BLaER1 (cell line): Measurements from ENCODE around the gene ARHGAP19.
A peak's percentile ranks its signal among the peaks of the same experiment; 100 is the strongest.
"Not testable (repeated sequence)": the region's sequence is repeated elsewhere in the genome, so short reads cannot be mapped to it uniquely, and the experiment has no call there.

Experiments used
- H3K27ac ChIP-seq: shearing (Covaris generic); formaldehyde crosslinking; 2 replicates; pipeline ENCODE4 v1.8.1; 2022
- H3K27me3 ChIP-seq: shearing (Covaris generic); formaldehyde crosslinking; 2 replicates; pipeline ENCODE4 v1.8.1; 2022
- H3K36me3 ChIP-seq: shearing (Covaris generic); formaldehyde crosslinking; 2 replicates; pipeline ENCODE4 v1.8.1; 2022
- H3K4me1 ChIP-seq: shearing (Covaris generic); formaldehyde crosslinking; 2 replicates; pipeline ENCODE4 v1.8.1; 2022
- H3K4me2 ChIP-seq: shearing (Covaris generic); formaldehyde crosslinking; 2 replicates; pipeline ENCODE4 v1.8.1; 2022
- H3K4me3 ChIP-seq: shearing (Covaris generic); formaldehyde crosslinking; 2 replicates; pipeline ENCODE4 v1.8.1; 2022
- H3K9ac ChIP-seq: shearing (Covaris generic); formaldehyde crosslinking; 2 replicates; pipeline ENCODE4 v1.8.1; 2022
- H3K9me3 ChIP-seq: shearing (Covaris generic); formaldehyde crosslinking; 2 replicates; pipeline ENCODE4 v1.8.1; 2022
- H4K20me1 ChIP-seq: shearing (Covaris generic); formaldehyde crosslinking; 2 replicates; pipeline ENCODE4 v1.8.1; 2022
- Cebpa-rat ChIP-seq: shearing (Covaris generic); IDR thresholded peaks from 2 replicates; pipeline ENCODE4 v1.8.1; 2022

ARHGAP19 gene

GRCh38 chr10:97280783-97281182 lies 11.7 kb downstream of the ARHGAP19 start:
- Histone ChIP-seq H3K36me3 (peaks cover 19% of the 10 kb centered on the region), H3K4me2 (peak overlapping the region; percentile 98), H3K9me3 (no peaks in the 10 kb centered on the region), H3K4me1 (peaks cover 80% of the 10 kb centered on the region), H3K9ac (no peak overlapping the region), H3K27ac (peak overlapping the region; percentile 71; the same call in 1 of the 2 replicates), H3K27me3 (no peaks in the 10 kb centered on the region), H3K4me3 (no peak overlapping the region), H4K20me1 (peaks cover 30% of the 10 kb centered on the region; the same call in 1 of the 2 replicates)
- no peak for TF ChIP-seq Cebpa-rat

- Histone ChIP-seq H3K4me1 (peaks cover 74% of the 10 kb centered on the region), H3K4me2 (peak overlapping the region; percentile 98), H3K27ac (peak overlapping the region; percentile 71), H3K9me3 (no peaks in the 10 kb centered on the region), H3K36me3 (peaks cover 5% of the 10 kb centered on the region), H3K4me3 (peak overlapping the region; percentile 33; the same call in 1 of the 2 replicates), H4K20me1 (peaks cover 30% of the 10 kb centered on the region; the same call in 1 of the 2 replicates), H3K27me3 (no peaks in the 10 kb centered on the region), H3K9ac (peak overlapping the region; percentile 49; the same call in 1 of the 2 replicates)
- TF ChIP-seq Cebpa-rat = peak; percentile 64; the same call in 1 of the 2 replicates
Observed at GRCh38 chr10:97279121-97279815, 13.2 kb downstream of the ARHGAP19 start.

GRCh38 chr10:97278491-97278989 lies 13.9 kb downstream of the ARHGAP19 start:
- no peaks in the 10 kb centered on the region for H3K27me3 ChIP-seq
- TF ChIP-seq Cebpa-rat = peak; percentile 56; the same call in 1 of the 2 replicates
- H3K4me2 ChIP-seq = peak overlapping the region; percentile 98
- no peaks in the 10 kb centered on the region for H3K9me3 ChIP-seq
- H4K20me1 ChIP-seq = peaks cover 30% of the 10 kb centered on the region; the same call in 1 of the 2 replicates
- H3K4me1 ChIP-seq = peaks cover 71% of the 10 kb centered on the region
- H3K27ac ChIP-seq = peak overlapping the region; percentile 88
- H3K4me3 ChIP-seq = peak overlapping the region; percentile 56
- peak overlapping the region; percentile 64; the same call in 1 of the 2 replicates for H3K9ac ChIP-seq
- H3K36me3 ChIP-seq = peaks cover 5% of the 10 kb centered on the region; the same call in 1 of the 2 replicates

DNA sequence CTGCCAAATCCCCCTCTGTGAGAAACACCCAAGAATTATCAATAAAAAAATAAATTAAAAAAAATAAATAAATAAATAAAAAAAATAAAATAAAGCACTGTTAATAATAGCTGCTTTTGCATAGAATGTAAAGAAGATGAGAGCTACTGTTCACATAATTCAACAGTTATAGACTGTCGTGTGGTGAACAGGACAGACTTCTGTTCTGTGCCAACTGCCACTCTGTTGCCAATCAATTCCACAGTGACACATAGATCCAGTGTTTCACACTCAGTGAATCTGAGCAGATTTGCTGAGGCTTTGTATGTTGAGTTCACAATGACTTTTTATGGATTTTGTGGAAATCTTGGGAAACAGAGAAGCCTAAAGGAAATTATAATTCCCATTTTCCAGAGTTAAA lies 14.9 kb downstream of the ARHGAP19 start:
- Histone ChIP-seq H3K4me1 (peaks cover 61% of the 10 kb centered on the region), H3K27ac (peak overlapping the region; percentile 88), H3K4me2 (peak overlapping the region; percentile 98), H4K20me1 (peaks cover 30% of the 10 kb centered on the region; the same call in 1 of the 2 replicates), H3K4me3 (peak overlapping the region; percentile 56), H3K36me3 (peaks cover 15% of the 10 kb centered on the region; the same call in 1 of the 2 replicates), H3K9me3 (peaks cover 7% of the 10 kb centered on the region; the same call in 1 of the 2 replicates), H3K27me3 (no peaks in the 10 kb centered on the region), H3K9ac (peak overlapping the region; percentile 64)
- TF ChIP-seq Cebpa-rat = no peak

DNA sequence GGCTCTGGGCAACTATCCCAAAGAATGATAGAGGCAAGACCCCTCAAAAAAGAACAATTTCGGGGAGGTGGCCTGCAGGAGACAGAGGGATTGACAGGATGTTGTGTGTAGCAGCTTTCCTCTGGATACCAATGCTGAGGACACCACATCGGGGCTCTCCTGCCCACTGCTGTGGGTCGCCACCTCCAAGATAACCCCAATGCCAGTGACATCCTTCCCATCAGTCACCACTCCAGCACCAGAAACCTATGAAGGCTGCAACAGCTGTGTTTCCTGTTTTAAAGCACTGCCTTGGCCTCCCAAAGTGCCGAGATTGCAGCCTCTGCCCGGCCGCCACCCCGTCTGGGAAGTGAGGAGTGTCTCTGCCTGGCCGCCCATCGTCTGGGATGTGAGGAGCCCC lies 17.6 kb downstream of the ARHGAP19 start:
- Histone ChIP-seq H3K9ac (peak overlapping the region; percentile 30; the same call in 1 of the 2 replicates), H3K27ac (peak overlapping the region; percentile 71), H3K4me2 (peak overlapping the region; percentile 81), H4K20me1 (peaks cover 17% of the 10 kb centered on the region; the same call in 1 of the 2 replicates), H3K36me3 (peaks cover 23% of the 10 kb centered on the region; the same call in 1 of the 2 replicates), H3K9me3 (peaks cover 22% of the 10 kb centered on the region; the same call in 1 of the 2 replicates), H3K4me3 (peak overlapping the region; percentile 15; the same call in 1 of the 2 replicates), H3K4me1 (peaks cover 34% of the 10 kb centered on the region), H3K27me3 (no peaks in the 10 kb centered on the region)
- no peak for TF ChIP-seq Cebpa-rat

DNA sequence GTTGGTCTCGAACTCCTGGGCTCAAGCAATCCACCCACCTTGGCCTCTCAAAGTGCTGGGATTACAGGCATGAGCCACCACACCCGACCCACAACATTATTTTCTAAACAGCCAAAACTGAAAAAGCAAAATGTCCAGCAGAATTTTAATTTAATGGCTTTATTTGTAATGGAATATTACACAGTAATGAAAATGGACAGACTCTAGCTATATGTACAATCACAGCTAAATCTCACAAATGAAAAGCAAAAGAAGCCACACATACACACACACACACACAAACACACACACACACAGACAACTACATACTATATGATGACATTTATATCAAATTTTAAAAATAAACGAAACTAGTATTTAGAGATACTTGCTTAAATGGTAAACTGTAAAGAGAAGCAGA lies 18.7 kb downstream of the ARHGAP19 start:
- peaks cover 26% of the 10 kb centered on the region; the same call in 1 of the 2 replicates for H3K36me3 ChIP-seq
- peak overlapping the region; percentile 71 for H3K27ac ChIP-seq
- no peak overlapping the region for H3K4me3 ChIP-seq
- H3K9ac ChIP-seq = no peak overlapping the region
- peaks cover 22% of the 10 kb centered on the region for H3K4me1 ChIP-seq
- H3K4me2 ChIP-seq = no peak overlapping the region
- peaks cover 7% of the 10 kb centered on the region; the same call in 1 of the 2 replicates for H4K20me1 ChIP-seq
- no peaks in the 10 kb centered on the region for H3K27me3 ChIP-seq
- peaks cover 26% of the 10 kb centered on the region; the same call in 1 of the 2 replicates for H3K9me3 ChIP-seq
- no peak for TF ChIP-seq Cebpa-rat

GRCh38 chr10:97270523-97271154 lies 21.8 kb downstream of the ARHGAP19 start:
- Histone ChIP-seq H4K20me1 (no peaks in the 10 kb centered on the region), H3K27me3 (no peaks in the 10 kb centered on the region), H3K4me2 (no peak overlapping the region), H3K9me3 (peaks cover 52% of the 10 kb centered on the region), H3K27ac (no peak overlapping the region), H3K4me1 (peaks cover 11% of the 10 kb centered on the region), H3K9ac (no peak overlapping the region), H3K36me3 (peaks cover 57% of the 10 kb centered on the region), H3K4me3 (no peak overlapping the region)
- no peak for TF ChIP-seq Cebpa-rat

DNA sequence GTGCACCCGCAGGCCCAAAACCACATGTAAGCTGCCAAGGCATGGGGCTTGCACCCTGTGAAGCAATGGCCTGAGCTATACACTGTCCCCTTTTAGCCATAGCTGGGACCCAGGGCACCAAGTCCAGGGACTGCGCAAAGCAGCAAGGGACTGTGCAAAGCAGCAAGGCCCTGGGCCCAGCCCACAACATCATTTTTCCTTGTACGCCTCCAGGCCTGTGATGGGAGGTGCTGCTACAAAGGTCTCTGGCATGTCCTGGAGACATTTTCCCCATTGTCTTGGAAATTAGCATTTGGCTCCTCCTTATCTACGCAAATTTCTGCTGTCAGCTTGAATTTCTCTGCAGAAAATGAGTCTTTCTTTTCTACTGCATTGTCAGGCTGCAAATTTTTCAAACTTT lies 24.8 kb downstream of the ARHGAP19 start:
- peaks cover 71% of the 10 kb centered on the region for H3K36me3 ChIP-seq
- no peak overlapping the region for H3K4me3 ChIP-seq

DNA sequence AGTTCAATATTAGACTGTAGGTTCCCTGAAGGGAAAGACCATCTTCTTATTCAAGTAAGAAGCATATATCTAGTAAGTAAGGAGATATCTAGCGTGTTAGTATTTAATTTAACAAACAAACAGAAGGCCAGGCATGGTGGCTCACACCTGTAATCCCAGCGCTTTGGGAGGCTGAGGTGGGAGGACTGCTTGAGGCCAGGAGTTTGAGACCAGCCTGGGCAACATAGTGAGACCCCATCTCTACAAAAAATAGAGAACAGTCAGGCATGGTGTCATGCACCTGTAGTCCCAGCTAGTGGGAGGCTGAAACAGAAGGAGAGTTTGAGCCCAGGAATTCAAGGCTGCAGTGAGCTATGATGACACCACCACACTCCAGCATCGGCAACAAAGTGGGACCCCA lies 27.3 kb downstream of the ARHGAP19 start:
- not testable (repeated sequence) for H3K4me2 ChIP-seq, H3K27me3 ChIP-seq, H3K27ac ChIP-seq, H3K4me1 ChIP-seq, H3K4me3 ChIP-seq, H3K9ac ChIP-seq, H4K20me1 ChIP-seq
- Histone ChIP-seq H3K36me3 (peaks cover 76% of the 10 kb centered on the region), H3K9me3 (peaks cover 29% of the 10 kb centered on the region)

More for the DNA sequence above, 24.8 kb downstream of the ARHGAP19 start:
- Histone ChIP-seq H3K9ac (no peak overlapping the region), H3K27me3 (no peaks in the 10 kb centered on the region), H3K9me3 (peaks cover 45% of the 10 kb centered on the region), H3K4me2 (no peak overlapping the region), H4K20me1 (no peaks in the 10 kb centered on the region), H3K27ac (no peak overlapping the region), H3K4me1 (no peaks in the 10 kb centered on the region)
- TF ChIP-seq Cebpa-rat = no peak
